Sigmoid colon (tissue), 7 donors: ENCODE results near the gene PRPH. TPM values are rescaled to one million over a fixed set of nuclear protein-coding genes. Genes with fewer than 3 reads are reported as not detected.
"Not testable (repeated sequence)": the region's sequence is repeated elsewhere in the genome, so short reads cannot be mapped to it uniquely, and the experiment has no call there.

Source experiments
- DNase-seq: peaks from one replicate; pipeline ENCODE4 v3.0.0-alpha.2; 2019
- H3K27ac ChIP-seq, 4 donors: fragments of 200-600 bp; sonication (generic); one replicate each; pipeline ENCODE4 v1.5.1; 2016 to 2019; ENCODE audit warnings: mild to moderate bottlenecking in 1 of 4
- H3K27me3 ChIP-seq, 3 donors: fragments of 200-600 bp; sonication (generic); one replicate each; pipeline ENCODE4 v1.5.1; 2019; ENCODE audit warnings: mild to moderate bottlenecking in 1 of 3
- H3K36me3 ChIP-seq, 4 donors: fragments of 200-600 bp; sonication (generic); one replicate each; pipeline ENCODE4 v1.5.1; 2016 to 2019
- H3K4me1 ChIP-seq, 4 donors: fragments of 200-600 bp; sonication (generic); one replicate each; pipeline ENCODE4 v1.5.1; 2017 to 2019
- H3K4me3 ChIP-seq, 4 donors: fragments of 200-600 bp; sonication (generic); one replicate each; pipeline ENCODE4 v1.5.1; 2017 to 2019; ENCODE audit warnings: mild to moderate bottlenecking in 2 of 4, moderate library complexity in 1 of 4
- H3K9me3 ChIP-seq, 4 donors: fragments of 200-600 bp in 3 of 4; sonication (generic) in 3 of 4; one replicate each; pipeline versions ENCODE4 v1.5.1 to v1.6.1; 2013 to 2019
- CTCF ChIP-seq, 4 experiments: fragments of 450-650 bp in 3 of 4; fragments of 200-600 bp in 1 of 4; IDR thresholded peaks; one replicate each; pipeline ENCODE4 v1.5.1; 2016 to 2019; ENCODE audit warnings: antibody characterized with exemption in 4 of 4, mild to moderate bottlenecking in 3 of 4, moderate library complexity in 2 of 4
- EP300 ChIP-seq, 4 donors: sonication (generic); formaldehyde crosslinking; IDR thresholded peaks; one replicate each; pipeline ENCODE4 v1.6.1; 2017; ENCODE audit warnings: antibody characterized with exemption in 4 of 4
- POLR2A ChIP-seq, 2 donors: fragments of 450-650 bp; IDR thresholded peaks; one replicate each; pipeline ENCODE4 v1.6.1; 2016; ENCODE audit warnings: antibody characterized with exemption in 2 of 2, mild to moderate bottlenecking in 2 of 2, moderate library complexity in 2 of 2
- POLR2AphosphoS5 ChIP-seq, 4 donors: sonication (generic); formaldehyde crosslinking; IDR thresholded peaks; one replicate each; pipeline ENCODE4 v1.6.1; 2017; ENCODE audit warnings: antibody characterized with exemption in 4 of 4
- WGBS, 2 donors: extraction: QIAGEN DNeasy Blood & Tissue Kit; methylation state at CpG; one replicate each; pipeline ENCODE4 v1.1.7; 2013; 5-methylcytosine and 5-hydroxymethylcytosine counted together
- intact Hi-C: fragments of 100-400 bp; cut with DNase I; formaldehyde crosslinking; loops from one replicate; pipeline ENCODE4 v1.15.1; 2023
- polyA plus RNA-seq, 3 donors: library from polyadenylated mRNA; stranded (reverse); fragments of 200-250 nt; gene quantifications; one replicate each; pipeline ENCODE4 v1.2.3, GENCODE V29; 2013
- total RNA-seq, 4 donors: library from RNA; depleted of rRNA; stranded (reverse); fragments of >200 nt; gene quantifications; one replicate each; pipeline ENCODE4 v1.1.0, GENCODE V29; 2016
- donor health status: healthy with polysubstance abuse.
- donor health status: Bipolar disorder and iron deficiency.
- donor health status: healthy.

The PRPH gene
- total RNA-seq, result 10 to 100 TPM; 19.7 to 56.2 (median 38.6) TPM
- 10 to 100 TPM in 1 of 3 donors, 1 to 10 TPM in 1, under 1 TPM in 1; 0.46 to 31.8 (median 2.4) TPM for polyA plus RNA-seq

- no peaks in the 10 kb centered on the region for H3K9me3 ChIP-seq
- DNase-seq, result peak; percentile 58
- no peak within 1 kb of the TSS for H3K27ac ChIP-seq
- intact Hi-C loops, result no loop called here
- H3K4me1 ChIP-seq, result peaks cover 0 to 31% (median 25%) of the 10 kb centered on the region in 4 donors
- peaks cover 46 to 63% (median 49%) of the 10 kb centered on the region in 3 donors for H3K27me3 ChIP-seq
- H3K36me3 ChIP-seq, result no peaks in the 10 kb centered on the region
- peak within 1 kb of the TSS in 1 of 4 donors; percentile 11 for H3K4me3 ChIP-seq
- no peak for TF ChIP-seq EP300 (IDR thresholded peaks at IDR 0.05)
- no peak for TF ChIP-seq POLR2AphosphoS5 (IDR thresholded peaks at IDR 0.05)
- no peak for TF ChIP-seq POLR2A (IDR thresholded peaks at IDR 0.05)
- TF ChIP-seq CTCF (IDR thresholded peaks at IDR 0.05), result no peak
- WGBS, 2 donors, result 4 to 7% methylated on average over 82 of the region's 82 CpGs
Measured at GRCh38 chr12:49295082-49295936, at the start of gene PRPH. Gene PRPH, plus strand, starts transcription at chr12:49295147. Its CDS starts 54 bp downstream, at chr12:49295201.

GRCh38 chr12:49251357-49251756 is 43.6 kb upstream of the PRPH start:
- intact Hi-C loops, result no loop called here

GRCh38 chr12:49253033-49253623 is 41.8 kb upstream of the PRPH start:
- WGBS, 2 donors, result 89% methylated on average over 11 of the region's 11 CpGs
- intact Hi-C loops, result no loop called here
- H3K4me1 ChIP-seq, result no peaks in the 10 kb centered on the region

More at GRCh38 chr12:49251357-49251756, 43.6 kb upstream of the PRPH start:
- DNase-seq, result no peak
- Histone ChIP-seq H3K4me1 (no peaks in the 10 kb centered on the region), H3K9me3 (no peaks in the 10 kb centered on the region), H3K27me3 (no peaks in the 10 kb centered on the region), H3K27ac (no peak overlapping the region), H3K36me3 (no peaks in the 10 kb centered on the region), H3K4me3 (no peak overlapping the region)
- no peak for TF ChIP-seq CTCF (IDR thresholded peaks at IDR 0.05)
- TF ChIP-seq EP300 (IDR thresholded peaks at IDR 0.05), result no peak
- TF ChIP-seq POLR2AphosphoS5 (IDR thresholded peaks at IDR 0.05), result no peak
- no peak for TF ChIP-seq POLR2A (IDR thresholded peaks at IDR 0.05)
- 90 to 92% methylated on average over 5 of the region's 5 CpGs for WGBS, 2 donors

GRCh38 chr12:49255456-49255855 is 39.5 kb upstream of the PRPH start:
- intact Hi-C loops, DNase-seq, H3K36me3 ChIP-seq, H3K4me3 ChIP-seq, H3K9me3 ChIP-seq, H3K4me1 ChIP-seq, H3K27ac ChIP-seq, H3K27me3 ChIP-seq: not testable (repeated sequence)
- WGBS, 2 donors, result 93 to 96% methylated on average over 10 of the region's 10 CpGs

More at GRCh38 chr12:49253033-49253623, 41.8 kb upstream of the PRPH start:
- Histone ChIP-seq H3K4me3 (no peak overlapping the region), H3K27ac (no peak overlapping the region), H3K27me3 (no peaks in the 10 kb centered on the region), H3K9me3 (no peaks in the 10 kb centered on the region), H3K36me3 (no peaks in the 10 kb centered on the region)
- DNase-seq, result no peak
- no peak for TF ChIP-seq POLR2AphosphoS5 (IDR thresholded peaks at IDR 0.05)
- TF ChIP-seq EP300 (IDR thresholded peaks at IDR 0.05), result no peak
- TF ChIP-seq POLR2A (IDR thresholded peaks at IDR 0.05), result no peak
- no peak for TF ChIP-seq CTCF (IDR thresholded peaks at IDR 0.05)
